Psoas muscle (tissue), 8 donors: Measurements from ENCODE around the gene RNF213. TPM values are rescaled to one million over a fixed set of nuclear protein-coding genes. Genes with fewer than 3 reads are reported as not detected.

Experiments
- ATAC-seq, 4 donors: fragments of 200-7000 bp; cut with Tn5 transposase; one replicate each; pipeline ENCODE4 v1.9.1; 2020; ENCODE audit warnings: moderate library complexity in 3 of 4, mild to moderate bottlenecking in 2 of 4
- DNase-seq, 2 donors: peaks; one replicate each; pipeline ENCODE4 v3.0.0-alpha.2; 2020
- H3K27ac ChIP-seq: fragments of 200-600 bp; one replicate; pipeline ENCODE4 v1.8.0; 2022
- H3K27me3 ChIP-seq, 3 donors: fragments of 200-600 bp in 1 of 3; one replicate each; pipeline versions ENCODE4 v1.6.1 to v1.8.0; 2013 to 2022; ENCODE audit warnings: low read length in 2 of 3, mild to moderate bottlenecking in 2 of 3, moderate library complexity in 1 of 3; ENCODE audit not compliant: insufficient read depth in 3 of 3
- H3K36me3 ChIP-seq, 2 donors: fragments of 200-600 bp in 1 of 2; one replicate each; pipeline versions ENCODE4 v1.6.1 to v1.8.0; 2013 to 2022; ENCODE audit warnings: low read depth in 1 of 2, mild to moderate bottlenecking in 1 of 2, moderate library complexity in 1 of 2; ENCODE audit not compliant: insufficient read depth in 1 of 2
- H3K4me1 ChIP-seq: fragments of 200-600 bp; one replicate; pipeline ENCODE4 v1.8.0; 2022
- H3K4me3 ChIP-seq: fragments of 200-600 bp; one replicate; pipeline ENCODE4 v1.8.0; 2022; ENCODE audit warnings: mild to moderate bottlenecking
- H3K9me3 ChIP-seq: fragments of 200-600 bp; one replicate; pipeline ENCODE4 v1.8.0; 2022
- CTCF ChIP-seq: fragments of 200-600 bp; IDR thresholded peaks from one replicate; pipeline ENCODE4 v1.8.0; 2022; ENCODE audit warnings: antibody characterized with exemption
- WGBS, 3 donors: extraction: QIAGEN DNeasy Blood & Tissue Kit; methylation state at CpG; one replicate each; pipeline versions ENCODE4 v1.1.6 to v1.1.7; 2013; 5-methylcytosine and 5-hydroxymethylcytosine counted together
- intact Hi-C, 2 donors: fragments of 100-400 bp; cut with DNase I; formaldehyde crosslinking; loops; one replicate each; pipeline versions ENCODE4 v1.11.0 to v1.14.2; 2022
- polyA plus RNA-seq, 3 donors: library from polyadenylated mRNA; stranded (reverse); fragments of 200-250 nt; gene quantifications; one replicate each; pipeline ENCODE4 v1.2.3, GENCODE V29; 2013
- total RNA-seq, 4 donors: library from RNA; stranded (reverse); fragmentation: NEBNext Ultra II Directional in 2 of 4; extraction: Animal tissue kit (Norgen Biotek cat#: 25700) in 2 of 4; gene quantifications; one replicate each; pipeline versions ENCODE4 v1.2.1 to v1.2.4, GENCODE V29; 2021 to 2023
- donor health status: healthy with polysubstance abuse.
- donor health status: DM: no; HTN: no; CAD: no; lungs with moderate emphysema.
- donor health status: Bipolar disorder and iron deficiency.
- donor health status: healthy.
- donor health status: DM: yes; HTN: yes; CAD: no.
- donor health status: DM: no; HTN: no; CAD: no.
- donor health status: DM: no; HTN: no; CAD: no.
- donor health status: DM: yes; HTN: yes; CAD: no.

The RNF213 gene
- total and polyA plus RNA-seq, 7 donors: 10.2 to 42.0 (median 33.7) TPM

- H3K4me3 ChIP-seq: no peak overlapping the region
- 87 to 88% (median 88%) methylated on average over 26 of the region's 26 CpGs for WGBS, 3 donors
- H3K4me1 ChIP-seq: peaks cover 2% of the 10 kb centered on the region
- ATAC-seq (no peak), DNase-seq (peak in 1 of 2 donors; percentile 35)
- intact Hi-C loops: loop anchor here in 1 of 2 donors (2.0 kb wide), 1 partner anchor 94 kb away; no protein-coding TSS in a partner anchor
- H3K9me3 ChIP-seq: no peaks in the 10 kb centered on the region
- TF ChIP-seq CTCF: no peak
- H3K27me3 ChIP-seq: no peaks in the 10 kb centered on the region
- peaks cover 0 to 54% of the 10 kb centered on the region in 2 donors for H3K36me3 ChIP-seq
- no peak overlapping the region for H3K27ac ChIP-seq
Observed at GRCh38 chr17:80248894-80249710, 11.6 kb upstream of the RNF213 start.

- ATAC-seq: no peak
- intact Hi-C loops: loop anchor here in 1 of 2 donors (5.0 kb wide), 1 partner anchor 55 kb away; no protein-coding TSS in a partner anchor
- H3K27me3 ChIP-seq: no peaks in the 10 kb centered on the region
- no peak overlapping the region for H3K27ac ChIP-seq
- no peak overlapping the region for H3K4me3 ChIP-seq
- 87 to 91% (median 88%) methylated on average over 11 of the region's 11 CpGs for WGBS, 3 donors
- peaks cover 22% of the 10 kb centered on the region for H3K4me1 ChIP-seq
- peak in 1 of 2 donors; percentile 32 for DNase-seq
- peaks cover 0 to 32% of the 10 kb centered on the region in 2 donors for H3K36me3 ChIP-seq
- TF ChIP-seq CTCF: no peak
- H3K9me3 ChIP-seq: no peaks in the 10 kb centered on the region
Observed at GRCh38 chr17:80251966-80252365, 8.7 kb upstream of the RNF213 start.

GRCh38 chr17:80252871-80253270 is 7.8 kb upstream of the RNF213 start:
- intact Hi-C loops: loop anchor here in 1 of 2 donors (5.0 kb wide), 1 partner anchor 56 kb away; no protein-coding TSS in a partner anchor
- H3K36me3 ChIP-seq: peaks cover 0 to 26% of the 10 kb centered on the region in 2 donors
- no peaks in the 10 kb centered on the region for H3K9me3 ChIP-seq
- H3K27me3 ChIP-seq: no peaks in the 10 kb centered on the region
- peak; percentile 54 to 71 (median 66) for ATAC-seq
- peak; percentile 54 to 75 for DNase-seq
- peaks cover 22% of the 10 kb centered on the region for H3K4me1 ChIP-seq
- 50 to 63% (median 57%) methylated on average over 13 of the region's 13 CpGs for WGBS, 3 donors
- no peak overlapping the region for H3K27ac ChIP-seq
- H3K4me3 ChIP-seq: no peak overlapping the region
- TF ChIP-seq CTCF: peak; percentile 56

- Histone ChIP-seq H3K4me1 (peaks cover 22% of the 10 kb centered on the region), H3K27me3 (no peaks in the 10 kb centered on the region), H3K9me3 (no peaks in the 10 kb centered on the region), H3K27ac (peak overlapping the region; percentile 69), H3K4me3 (no peak overlapping the region), H3K36me3 (peaks cover 0 to 23% of the 10 kb centered on the region in 2 donors)
- intact Hi-C loops: loop anchor here in 1 of 2 donors (5.0 kb wide), 1 partner anchor 57 kb away; no protein-coding TSS in a partner anchor
- DNase-seq (peak in 1 of 2 donors; percentile 46), ATAC-seq (no peak)
- no peak for TF ChIP-seq CTCF
- 87 to 89% (median 88%) methylated on average over 21 of the region's 21 CpGs for WGBS, 3 donors
Observed at GRCh38 chr17:80253631-80254395, 6.8 kb upstream of the RNF213 start.
